GDM1 (cell line): ENCODE measurements around the gene SLC17A7.
A peak's percentile ranks its signal among the peaks of the same experiment; 100 is the strongest.

Experiments used
- DNase-seq: peaks from one replicate; lab custom pipeline; 2025; lab: John Stamatoyannopoulos, UW

SLC17A7 gene

DNA sequence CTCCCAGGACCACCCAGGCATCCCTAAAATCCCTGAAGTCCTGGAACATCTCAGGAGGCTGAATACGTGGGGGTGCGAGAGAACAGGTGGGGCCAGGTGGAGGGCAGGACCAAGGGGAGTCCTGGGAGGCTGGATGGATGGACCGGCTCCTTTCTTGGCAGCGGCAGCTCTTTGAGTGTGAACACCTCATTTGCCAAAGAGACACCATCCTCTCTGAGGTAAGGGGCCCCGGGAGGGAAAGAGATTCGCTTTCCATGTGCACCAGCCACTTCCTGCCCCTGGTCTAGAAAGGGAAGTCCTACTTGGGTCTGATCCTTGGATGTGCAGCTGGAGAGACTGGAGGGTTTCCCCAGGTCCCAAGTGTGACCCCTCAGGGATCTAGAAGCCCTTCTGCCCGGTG is 34.2 kb downstream of the SLC17A7 start:
- DNase-seq, result no peak

- no peak for DNase-seq
These were observed 37.7 kb downstream of the SLC17A7 start for GRCh38 chr19:49403404-49404187.

GRCh38 chr19:49400029-49400428 is 41.3 kb downstream of the SLC17A7 start:
- no peak for DNase-seq

- no peak for DNase-seq
These were observed 42.4 kb downstream of the SLC17A7 start for GRCh38 chr19:49398931-49399330.

GRCh38 chr19:49398001-49398615 is 43.2 kb downstream of the SLC17A7 start:
- DNase-seq, result no peak

DNA sequence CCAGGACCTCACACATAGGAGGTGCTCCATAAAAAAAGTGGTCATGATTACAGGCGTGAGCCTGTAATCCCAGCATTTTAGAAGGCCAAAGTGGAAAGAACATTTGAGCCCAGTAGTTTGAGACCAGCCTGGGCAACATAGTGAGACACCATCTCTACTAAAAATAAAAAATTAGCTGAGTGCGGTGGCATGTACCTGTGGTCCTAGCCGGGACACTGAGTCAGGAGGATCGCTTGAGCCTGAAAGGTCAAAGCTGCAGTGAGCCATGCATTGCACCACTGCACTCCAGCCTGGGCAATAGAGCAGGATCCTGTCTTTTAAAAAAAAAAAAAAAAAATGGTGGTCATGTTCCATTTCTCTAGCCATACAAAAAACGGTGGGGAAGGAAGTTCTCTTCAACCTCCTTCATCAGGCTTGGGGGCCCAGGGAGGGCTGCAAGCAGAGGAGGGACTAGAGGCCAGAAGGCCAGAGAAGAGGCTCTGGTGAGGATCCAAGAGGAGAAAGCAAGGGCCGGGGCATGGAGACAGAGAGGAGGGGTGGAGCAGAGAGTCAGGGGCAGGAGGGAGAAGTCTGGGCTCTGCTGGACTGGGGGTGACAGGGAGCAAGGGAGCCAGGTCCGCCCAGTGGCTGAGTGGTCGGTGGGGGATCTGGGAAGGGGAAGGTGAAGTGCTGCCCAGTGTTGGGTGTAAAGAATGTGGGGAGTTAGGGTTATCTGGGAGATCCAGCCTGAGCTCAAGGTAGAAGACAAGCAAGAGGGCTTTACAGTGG is 44.4 kb downstream of the SLC17A7 start:
- no peak for DNase-seq

GRCh38 chr19:49395581-49396407 is 45.5 kb downstream of the SLC17A7 start:
- DNase-seq, result no peak

- no peak for DNase-seq
These were observed 47.4 kb downstream of the SLC17A7 start for GRCh38 chr19:49393881-49394280.

- DNase-seq, result peak; percentile 73
These were observed 49.5 kb downstream of the SLC17A7 start for GRCh38 chr19:49391581-49392399.

- no peak for DNase-seq
These were observed 50.4 kb downstream of the SLC17A7 start for GRCh38 chr19:49390929-49391359.

DNA sequence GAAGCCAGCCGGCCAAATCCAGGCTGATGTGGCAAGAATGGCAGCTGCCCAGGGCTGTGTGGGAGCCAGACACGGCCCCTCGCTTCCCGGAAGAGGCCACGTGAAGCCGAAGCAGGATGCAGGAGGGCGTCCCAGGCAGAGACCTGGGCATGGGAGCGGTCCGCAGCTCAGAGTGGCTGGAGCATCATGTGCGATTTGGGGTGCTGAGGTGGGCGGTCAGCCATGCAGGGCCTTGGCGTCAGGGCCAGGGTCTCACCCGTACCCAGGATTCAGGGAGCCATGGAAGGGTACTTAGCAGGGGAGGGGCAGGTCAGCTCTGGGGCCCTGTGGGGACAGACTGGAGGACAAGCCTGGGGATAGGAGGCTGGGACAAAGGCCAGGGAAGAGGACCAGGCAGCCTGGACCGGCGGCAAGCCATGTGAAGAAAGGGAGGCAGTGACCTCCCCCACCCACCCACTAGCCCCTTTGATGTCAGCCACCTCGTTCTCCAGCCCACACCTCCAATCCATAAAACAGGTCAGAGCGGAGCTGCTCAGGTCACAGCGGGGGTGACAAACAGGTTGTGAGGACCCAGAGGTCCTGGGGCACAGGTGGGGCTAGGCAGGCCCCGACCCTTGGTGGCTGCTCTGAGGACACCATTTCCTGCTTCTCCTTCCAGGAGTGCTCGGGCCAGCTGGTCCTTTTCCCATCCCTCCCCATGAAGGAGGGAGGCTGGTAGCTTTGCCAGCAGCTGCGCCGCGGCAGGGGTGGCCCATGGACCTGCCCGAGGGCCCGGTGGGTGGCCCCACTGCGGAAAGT is 51.0 kb downstream of the SLC17A7 start:
- no peak for DNase-seq

DNA sequence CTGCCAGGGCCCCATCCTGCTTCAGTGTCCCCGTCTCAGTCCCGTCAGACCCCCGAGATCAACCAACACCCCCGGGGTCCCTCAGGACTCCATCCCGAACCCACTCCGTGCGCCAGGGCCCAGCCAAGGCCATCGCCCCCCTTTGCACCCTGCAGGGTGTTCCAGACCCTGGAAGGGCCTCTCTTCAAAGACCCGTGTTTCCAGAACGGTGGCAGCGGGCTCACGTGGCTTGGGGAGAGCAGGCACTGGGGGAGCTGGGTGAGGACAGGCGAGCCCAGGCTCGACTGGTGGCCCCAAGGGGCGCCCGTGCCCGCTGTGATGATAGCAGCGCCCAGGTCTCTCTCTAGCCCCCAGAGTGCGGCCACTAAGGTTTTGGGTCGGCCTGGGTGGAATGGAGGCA is 51.9 kb downstream of the SLC17A7 start:
- DNase-seq, result no peak

DNA sequence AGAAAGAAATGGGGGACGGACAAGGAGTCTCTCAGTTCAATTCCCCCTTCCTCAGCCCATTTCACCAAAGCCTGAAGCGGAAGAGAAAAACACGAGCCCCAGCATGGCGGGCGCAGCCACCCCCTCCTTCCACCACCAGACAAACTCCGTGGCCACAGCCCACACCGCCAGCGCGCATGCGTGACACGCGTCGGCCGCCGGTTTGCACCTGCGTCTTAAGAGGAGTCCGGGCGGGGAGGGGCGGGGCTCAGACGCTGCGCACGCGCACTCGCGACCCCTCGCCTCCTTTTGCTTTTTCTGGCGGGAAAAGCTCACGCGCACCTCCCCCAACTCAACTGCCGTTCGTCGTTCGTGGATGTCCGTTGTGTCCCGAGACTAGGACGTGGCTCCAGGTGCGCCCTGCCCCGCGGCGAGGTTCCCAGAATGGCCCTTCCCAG is 53.4 kb downstream of the SLC17A7 start, which contains the start of gene KASH5:
TSS of gene KASH5 (plus strand) at position 314 of the 437 bp plus-strand sequence. CDS start 2,635 bp downstream, outside the sequence.
- DNase-seq, result no peak

GRCh38 chr19:49383599-49383998 is 57.7 kb downstream of the SLC17A7 start:
- DNase-seq, result no peak

GRCh38 chr19:49382639-49383038 is 58.7 kb downstream of the SLC17A7 start:
- no peak for DNase-seq

GRCh38 chr19:49380391-49380790 is 60.9 kb downstream of the SLC17A7 start:
- no peak for DNase-seq
